Large intestine (tissue), 3 donors: Measurements from ENCODE around the gene P3H1. TPM values are rescaled to one million over a fixed set of nuclear protein-coding genes. Genes with fewer than 3 reads are reported as not detected.

Source experiments
- DNase-seq, 2 donors: peaks; one replicate each; pipeline versions ENCODE4 v3.0.0 to v3.0.0-alpha.2; 2013
- H3K27ac ChIP-seq: one replicate; pipeline ENCODE4 v1.5.1; 2013; ENCODE audit warnings: low read length
- H3K27me3 ChIP-seq: 2 replicates; pipeline ENCODE4 v1.6.1; 2013; ENCODE audit warnings: low read length; ENCODE audit not compliant: control insufficient read depth, insufficient read depth
- H3K36me3 ChIP-seq: 2 replicates; pipeline ENCODE4 v1.6.1; 2013; ENCODE audit warnings: low read length; ENCODE audit not compliant: control insufficient read depth, insufficient read depth
- H3K4me1 ChIP-seq: one replicate; pipeline ENCODE4 v1.6.1; 2013; ENCODE audit warnings: low read length; ENCODE audit not compliant: control insufficient read depth, insufficient read depth
- H3K4me3 ChIP-seq: one replicate; pipeline ENCODE4 v1.5.1; 2013; ENCODE audit warnings: low read length
- H3K9me3 ChIP-seq: one replicate; pipeline ENCODE4 v1.6.1; 2013; ENCODE audit warnings: mild to moderate bottlenecking, low read depth, low read length, moderate library complexity; ENCODE audit not compliant: control insufficient read depth
- WGBS: methylation state at CpG from one replicate; pipeline ENCODE4 v1.1.5; 2013; ENCODE audit warnings: low lambda C conversion rate; ENCODE audit not compliant: insufficient coverage; 5-methylcytosine and 5-hydroxymethylcytosine counted together
- polyA plus RNA-seq: library from polyadenylated mRNA; unstranded; fragments of 120-200 nt; gene quantifications from one replicate; pipeline ENCODE4 v1.2.1, GENCODE V29; 2013

P3H1 gene
- polyA plus RNA-seq, 1 donor = 23.2 TPM

DNA sequence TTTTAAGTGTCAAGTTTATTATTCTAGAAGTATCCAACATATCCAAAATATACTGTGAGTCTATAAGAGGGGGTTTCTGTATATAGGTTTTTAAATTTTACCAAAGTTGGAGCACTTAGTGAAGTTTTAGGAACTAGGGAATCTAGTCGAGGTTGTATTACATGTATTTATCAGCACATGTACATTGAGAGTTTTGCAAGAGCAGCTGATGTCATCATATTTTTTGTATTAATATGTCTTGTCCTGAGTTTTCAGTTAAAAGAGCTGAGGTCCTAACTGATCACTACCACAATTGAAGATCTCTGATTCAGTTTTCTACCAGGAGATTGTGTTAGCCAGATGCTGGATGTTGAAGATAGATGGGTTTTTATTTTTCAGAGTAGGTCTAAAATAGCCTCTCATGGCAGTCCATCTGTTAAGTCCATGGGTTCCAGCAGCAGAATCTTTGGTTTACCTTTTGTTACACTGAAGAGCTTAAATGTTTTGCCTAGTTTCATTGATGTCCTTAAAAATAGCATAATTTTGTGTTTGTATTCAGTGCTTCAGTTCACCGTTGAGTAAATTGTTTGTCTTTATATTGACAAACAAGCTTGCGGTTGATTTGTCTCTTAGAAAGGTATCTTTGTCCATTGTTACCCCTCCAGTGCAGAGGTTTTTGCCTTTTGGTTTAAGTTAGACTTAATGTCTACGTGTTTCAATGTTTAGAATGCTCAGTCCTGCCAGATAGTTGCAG lies 68.6 kb downstream of the P3H1 start:
- WGBS = 100% methylated on average over 3 of the region's 4 CpGs
- H3K4me3 ChIP-seq = no peak overlapping the region
- peaks cover 66% of the 10 kb centered on the region for H3K36me3 ChIP-seq
- no peak overlapping the region for H3K27ac ChIP-seq
- no peaks in the 10 kb centered on the region for H3K9me3 ChIP-seq
- H3K4me1 ChIP-seq = peaks cover 19% of the 10 kb centered on the region
- no peak for DNase-seq
- H3K27me3 ChIP-seq = no peaks in the 10 kb centered on the region

Other genes with a start within 250 kb of the P3H1 start
- gene PPIH, start 108.6 kb downstream of the P3H1 start, polyA plus RNA-seq = 54.5 TPM
- 563 TPM for gene YBX1, start 84.6 kb downstream of the P3H1 start, polyA plus RNA-seq
- gene CLDN19, start 26.8 kb downstream of the P3H1 start, polyA plus RNA-seq = 1.5 TPM
- gene C1orf50, start 221 bp upstream of the P3H1 start, polyA plus RNA-seq = 8.4 TPM
- 0.10 TPM for gene TMEM269, start 18.0 kb upstream of the P3H1 start, polyA plus RNA-seq
- 21.8 TPM for gene ERMAP, start 50.1 kb upstream of the P3H1 start, polyA plus RNA-seq
- gene SVBP, start 50.4 kb upstream of the P3H1 start, polyA plus RNA-seq = 39.1 TPM
- 11.8 TPM for gene ZNF691, start 79.6 kb upstream of the P3H1 start, polyA plus RNA-seq
- 58.7 TPM for gene SLC2A1, start 191.8 kb upstream of the P3H1 start, polyA plus RNA-seq